ENCODE results near the gene TMEM255B.
"Not testable (repeated sequence)": the region's sequence is repeated elsewhere in the genome, so short reads cannot be mapped to it uniquely, and the experiment has no call there.

The TMEM255B gene

DNA sequence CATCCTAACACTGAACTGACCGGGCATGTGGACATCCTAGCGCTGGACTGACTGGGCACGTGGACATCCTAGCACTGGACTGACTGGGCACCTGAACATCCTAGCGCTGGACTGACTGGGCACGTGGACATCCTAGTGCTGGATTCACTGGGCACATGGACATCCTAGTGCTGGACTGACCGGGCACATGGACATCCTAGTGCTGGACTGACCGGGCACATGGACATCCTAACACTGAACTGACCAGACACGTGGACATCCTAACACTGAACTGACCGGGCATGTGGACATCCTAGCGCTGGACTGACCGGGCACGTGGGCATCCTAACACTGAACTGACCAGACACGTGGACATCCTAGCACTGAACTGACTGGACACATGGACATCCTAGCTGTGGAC lies 30.9 kb downstream of the TMEM255B start:
- DNase-seq: not testable (repeated sequence)

DNA sequence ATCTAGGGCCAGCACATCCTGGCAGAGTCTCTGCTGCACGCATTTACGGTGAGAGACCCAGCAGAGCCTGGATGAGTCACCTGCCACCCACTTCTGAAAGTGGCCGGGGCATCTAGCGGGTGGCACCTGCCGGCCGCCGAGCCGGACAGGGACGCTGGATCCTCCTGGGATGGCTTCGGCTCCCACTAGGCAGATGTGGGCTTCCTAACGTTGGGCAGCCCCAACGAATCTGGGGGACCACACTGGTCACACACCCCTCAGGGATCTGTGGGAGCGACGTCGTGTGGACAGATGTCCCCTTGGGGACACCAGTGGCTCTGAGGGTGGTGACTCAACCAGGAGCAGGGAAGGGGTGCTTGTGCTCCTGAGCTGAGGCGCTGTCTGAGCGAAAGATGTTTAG lies 32.2 kb downstream of the TMEM255B start:
- DNase-seq: no peak

DNA sequence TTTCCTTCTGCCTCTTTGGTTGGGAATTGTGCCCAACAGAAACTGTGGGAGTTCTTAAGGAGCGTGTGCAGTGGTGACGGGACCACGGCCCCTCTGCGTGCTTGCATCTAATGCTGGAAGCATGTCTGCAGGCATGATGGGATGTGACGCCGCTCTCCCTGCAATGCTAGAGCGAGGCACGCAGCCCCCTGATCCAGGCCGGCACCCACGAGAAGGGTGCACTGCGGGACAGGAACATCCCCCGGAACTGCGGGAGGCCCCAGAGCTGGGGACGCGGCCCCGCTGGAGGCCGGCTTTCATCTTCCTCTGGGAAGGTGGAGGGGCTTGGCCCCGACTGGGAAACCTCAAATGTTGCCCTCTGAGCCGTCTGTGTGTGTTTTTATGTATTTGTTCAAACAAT lies 32.7 kb downstream of the TMEM255B start:
- no peak for DNase-seq

DNA sequence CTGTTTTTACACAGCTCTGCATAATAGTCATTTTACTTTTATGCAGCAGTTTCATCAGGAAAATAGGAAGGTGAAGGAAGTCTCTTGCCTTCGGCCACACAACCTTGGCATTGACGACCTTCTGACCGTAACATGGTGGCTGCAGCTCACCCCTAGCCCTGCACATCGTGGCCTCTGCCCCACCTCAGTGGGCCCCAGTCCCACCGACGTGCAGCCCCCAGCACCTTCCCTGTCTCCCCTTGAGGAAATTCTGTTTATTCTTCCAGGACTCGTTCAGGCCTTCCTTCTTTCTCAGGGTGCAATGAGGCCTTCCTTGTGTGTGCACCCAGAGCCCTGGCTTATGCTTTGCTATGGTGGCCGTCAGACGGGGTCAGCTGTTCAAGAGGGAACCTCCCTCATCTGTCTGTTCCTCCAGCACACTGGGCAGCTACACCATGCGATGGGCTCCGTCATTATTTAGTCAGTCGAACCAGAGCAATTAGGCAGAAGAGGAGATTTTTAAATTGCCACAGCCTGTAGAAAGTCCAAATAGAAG lies 33.3 kb downstream of the TMEM255B start:
- no peak for DNase-seq

DNA sequence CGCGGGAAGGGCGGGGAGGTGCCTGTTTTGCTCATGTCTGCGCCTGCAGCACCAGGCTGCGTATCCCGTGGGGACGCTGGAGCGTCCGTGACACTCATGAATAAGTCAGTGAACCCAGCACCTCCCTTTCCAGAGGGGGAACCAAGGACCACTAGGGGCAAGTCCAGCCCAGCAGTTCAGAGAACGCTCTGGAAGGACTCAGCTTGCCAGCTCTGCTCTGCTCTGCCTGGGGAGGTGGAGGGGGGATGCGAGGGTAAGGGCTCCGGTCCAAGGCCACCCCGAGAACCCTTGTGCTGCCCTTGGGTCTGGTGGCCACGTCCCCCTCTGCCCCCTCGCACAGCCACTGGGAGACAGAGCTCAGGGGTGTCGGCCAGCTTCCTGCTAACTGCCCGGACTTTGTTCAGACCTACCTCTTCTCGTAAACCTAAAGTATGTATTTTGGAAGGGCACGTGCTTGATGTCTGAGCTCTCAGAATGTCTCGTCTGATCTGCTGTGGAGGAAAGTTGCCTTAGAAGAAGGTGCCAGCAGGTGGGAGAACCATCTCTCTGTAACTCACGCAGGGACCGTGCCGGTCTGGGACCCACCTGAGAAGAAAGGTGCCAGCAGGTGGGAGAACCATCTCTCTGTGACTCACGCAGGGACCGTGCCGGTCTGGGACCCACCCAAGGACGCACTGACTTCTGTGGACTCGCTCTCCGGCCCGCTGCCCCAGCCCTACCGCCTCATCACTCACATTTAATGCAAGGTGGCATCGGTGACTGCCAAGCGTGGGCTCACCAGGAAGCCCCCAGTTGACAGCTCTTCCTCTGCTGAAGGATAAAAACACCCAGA lies 34.1 kb downstream of the TMEM255B start:
- DNase-seq: no peak

DNA sequence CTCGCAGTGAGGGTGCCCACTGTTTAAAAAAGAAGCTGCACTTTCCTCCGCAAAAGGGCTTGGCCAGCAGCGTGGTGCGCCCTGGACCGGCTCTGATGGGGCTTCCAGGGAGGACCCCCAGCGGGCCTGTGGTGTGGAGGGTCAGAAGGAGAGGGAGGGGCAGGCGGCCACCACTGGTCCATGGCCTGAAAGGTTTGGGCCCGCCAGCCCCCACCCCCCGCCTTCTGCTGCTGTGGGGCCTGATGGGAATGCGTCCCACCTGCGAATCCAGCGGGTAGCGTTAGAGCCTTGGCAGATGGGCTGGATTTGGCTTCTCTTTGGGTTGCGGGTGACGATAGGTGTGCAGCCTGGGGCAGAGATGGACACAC lies 34.7 kb downstream of the TMEM255B start:
- DNase-seq: no peak

DNA sequence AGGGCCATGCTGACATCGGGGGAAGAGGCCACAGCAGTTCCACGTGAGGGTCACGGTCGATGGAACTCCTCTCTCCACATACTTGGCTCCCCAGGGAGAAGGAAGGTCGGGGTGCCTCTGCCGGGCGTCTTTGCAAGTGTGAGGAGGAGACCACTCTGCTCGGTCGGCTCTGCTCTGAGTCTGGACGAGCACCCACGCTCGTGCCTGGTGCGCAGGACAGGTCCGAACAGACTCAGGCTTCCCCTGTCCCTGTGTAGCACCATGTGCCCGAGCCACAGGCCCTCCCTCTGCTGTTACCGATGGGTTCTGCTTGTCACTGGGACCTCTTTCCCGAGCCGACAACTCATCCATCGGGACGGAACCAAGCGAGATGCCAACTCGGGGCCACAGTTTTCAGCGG lies 35.1 kb downstream of the TMEM255B start:
- DNase-seq: no peak

DNA sequence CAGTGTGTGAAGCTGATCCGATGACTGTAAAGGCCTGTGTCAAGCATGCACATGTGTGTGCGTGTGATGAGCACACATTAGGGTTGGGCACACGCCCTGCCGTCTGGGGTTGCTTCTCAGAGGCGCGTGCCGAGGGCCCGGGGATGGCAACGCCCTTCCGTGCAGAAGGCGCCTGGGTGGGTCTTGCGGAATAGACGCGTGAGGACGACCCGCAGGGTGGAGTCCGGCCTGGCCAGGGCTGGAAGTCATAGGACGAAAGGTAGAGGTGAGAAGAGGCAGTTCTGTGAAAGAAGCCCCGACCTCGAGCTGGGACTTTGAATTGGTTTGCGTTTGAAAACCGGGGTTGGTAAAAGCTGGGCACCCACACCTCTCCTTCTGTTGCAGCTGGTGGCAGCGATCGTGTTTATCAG lies 35.7 kb downstream of the TMEM255B start:
- DNase-seq: no peak

DNA sequence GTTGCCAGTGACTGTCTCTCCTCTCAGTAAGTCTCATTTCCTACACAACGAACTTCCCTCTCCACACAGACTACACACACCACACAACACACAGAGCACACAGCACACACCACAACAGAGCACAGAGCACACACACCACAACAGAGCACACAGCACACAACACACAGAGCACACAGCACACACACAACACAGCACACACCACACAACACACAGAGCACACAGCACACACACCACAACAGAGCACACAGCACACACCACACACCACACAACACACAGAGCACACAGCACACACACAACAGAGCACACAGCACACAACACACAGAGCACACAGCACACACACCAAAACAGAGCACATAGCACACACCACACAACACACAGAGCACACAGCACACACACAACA lies 36.3 kb downstream of the TMEM255B start:
- not testable (repeated sequence) for DNase-seq

DNA sequence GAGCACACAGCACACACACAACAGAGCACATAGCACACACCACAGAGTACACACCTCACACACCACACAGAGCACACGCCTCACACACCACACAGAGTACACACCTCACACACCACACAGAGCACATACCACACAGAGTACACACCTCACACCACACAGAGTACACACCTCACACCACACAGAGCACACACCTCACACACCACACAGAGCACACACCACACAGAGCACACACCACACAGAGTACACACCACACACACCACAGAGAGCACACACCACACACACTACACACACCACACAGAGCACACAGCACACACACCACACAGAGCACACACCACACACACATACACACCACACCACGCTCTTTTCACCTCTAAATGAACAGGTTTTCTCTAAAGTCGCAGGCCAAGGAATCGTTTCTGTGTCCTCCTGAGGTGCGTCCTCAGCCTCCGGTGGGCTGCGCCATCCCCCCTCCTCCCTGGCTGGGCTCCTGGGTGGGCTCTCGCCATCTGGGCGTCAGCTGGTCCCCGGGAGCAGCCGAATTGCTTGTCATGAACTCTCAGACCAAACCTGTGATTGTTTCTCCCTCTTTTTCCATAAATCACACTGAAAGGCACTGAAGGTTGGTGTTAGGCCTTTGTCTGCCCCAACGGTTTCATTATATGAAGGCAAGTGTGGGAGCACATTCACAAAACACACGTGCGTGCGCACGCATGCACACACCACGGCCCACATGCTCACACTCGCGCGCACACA lies 37.4 kb downstream of the TMEM255B start:
- DNase-seq: no peak

DNA sequence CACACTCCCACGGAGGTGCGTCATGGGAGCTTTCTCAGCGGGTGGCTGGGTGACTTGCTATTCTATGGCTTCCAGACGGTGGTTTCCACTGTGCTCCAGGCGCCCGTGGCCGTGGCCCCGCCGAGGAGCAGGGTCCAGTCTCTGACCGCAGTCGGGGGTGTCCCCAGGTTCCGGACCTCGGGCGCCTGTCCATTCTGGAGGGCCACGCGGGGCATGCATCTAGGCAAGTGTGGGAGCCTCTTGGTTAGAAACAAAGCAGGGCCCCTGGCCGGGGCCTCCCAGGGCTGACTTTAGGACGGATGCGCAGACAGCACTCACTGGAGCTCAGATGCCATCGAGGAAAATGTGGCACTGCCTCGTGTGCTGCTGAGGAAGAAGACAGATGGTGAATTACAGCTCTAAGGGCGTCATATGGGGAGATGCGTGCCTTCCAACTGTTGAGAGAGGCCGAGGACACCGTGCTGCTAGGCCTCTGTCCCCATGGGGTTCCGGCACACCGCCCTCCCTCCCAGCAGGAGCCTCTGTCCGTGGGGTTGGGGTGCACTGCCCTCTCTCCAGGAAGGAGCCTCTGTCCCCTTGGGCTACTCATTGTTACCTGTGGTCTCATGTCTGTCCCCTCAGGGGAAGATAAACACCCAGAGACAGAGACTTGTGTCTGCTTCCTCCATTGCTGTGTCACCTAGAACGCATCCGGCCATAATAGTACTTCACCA lies 38.1 kb downstream of the TMEM255B start:
- no peak for DNase-seq

DNA sequence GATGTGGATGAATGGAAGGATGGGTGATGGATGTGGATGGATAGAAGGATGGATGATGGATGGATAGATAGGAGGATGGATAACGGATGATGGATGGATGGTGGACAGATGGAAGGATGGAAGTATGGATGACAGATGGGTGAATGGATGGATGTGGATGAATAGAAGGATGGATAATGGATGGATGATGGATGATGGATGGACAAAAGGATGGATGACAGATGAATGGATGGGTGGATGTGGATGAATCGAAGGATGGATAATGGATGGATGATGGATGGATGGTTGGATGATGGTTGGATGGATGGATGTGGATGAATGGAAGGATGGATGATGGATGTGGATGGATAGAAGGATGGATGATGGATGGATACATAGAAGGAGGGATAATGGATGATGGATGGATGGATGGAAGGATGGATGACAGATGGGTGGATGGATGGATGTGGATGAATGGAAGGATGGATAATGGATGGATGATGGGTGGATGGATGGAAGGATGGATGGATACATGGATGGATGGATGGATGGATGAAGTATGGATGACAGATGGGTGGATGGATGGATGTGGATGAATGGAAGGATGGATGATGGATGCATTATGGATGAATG lies 39.3 kb downstream of the TMEM255B start:
- no peak for DNase-seq

DNA sequence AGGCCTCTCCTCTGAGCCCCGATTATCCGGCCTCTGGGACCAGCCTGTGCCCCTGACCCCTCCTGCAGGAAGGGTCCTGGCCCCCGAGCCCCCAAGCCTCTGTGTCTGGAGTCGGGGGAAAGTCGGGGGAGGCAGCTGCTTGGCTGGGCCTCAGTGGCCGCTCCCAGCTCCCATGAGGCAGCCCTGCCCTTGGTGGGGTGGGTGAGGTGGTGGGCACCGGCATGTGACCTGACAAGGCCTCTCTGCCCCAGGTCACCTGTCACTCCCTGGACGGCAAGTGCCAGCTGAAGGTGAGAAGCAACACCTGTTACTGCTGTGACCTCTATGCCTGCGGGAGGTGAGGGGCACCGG lies 41.5 kb downstream of the TMEM255B start:
- DNase-seq: no peak

DNA sequence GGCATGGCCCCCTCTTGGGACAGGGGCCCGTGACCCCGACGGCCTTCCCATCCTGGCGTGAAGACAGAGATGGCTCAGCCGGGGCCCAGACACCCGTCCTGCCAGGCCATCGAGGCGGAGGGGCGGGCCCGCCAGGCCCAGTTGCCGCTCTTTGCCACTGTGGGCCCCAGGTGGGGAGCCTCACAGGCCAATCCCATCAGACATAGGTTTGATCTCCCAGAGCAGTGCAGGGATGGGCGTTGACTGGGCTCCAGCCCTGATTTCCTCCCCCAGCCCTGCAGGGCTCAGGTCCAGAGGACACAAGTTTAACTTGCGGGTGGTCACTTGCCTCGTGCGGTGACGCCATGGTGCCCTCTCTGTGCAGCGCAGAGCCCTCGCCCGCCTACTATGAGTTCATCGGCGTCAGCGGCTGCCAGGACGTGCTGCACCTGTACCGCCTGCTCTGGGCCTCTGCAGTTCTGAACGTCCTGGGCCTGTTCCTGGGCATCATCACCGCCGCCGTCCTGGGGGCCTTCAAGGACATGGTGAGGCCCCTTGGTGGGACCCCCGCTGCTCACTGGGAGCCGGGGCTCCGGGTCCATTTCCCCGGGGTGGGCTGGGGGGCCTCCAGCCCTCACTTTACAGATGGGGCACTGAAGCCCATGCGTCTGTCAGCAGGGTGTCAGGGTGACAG lies 42.4 kb downstream of the TMEM255B start:
- no peak for DNase-seq

DNA sequence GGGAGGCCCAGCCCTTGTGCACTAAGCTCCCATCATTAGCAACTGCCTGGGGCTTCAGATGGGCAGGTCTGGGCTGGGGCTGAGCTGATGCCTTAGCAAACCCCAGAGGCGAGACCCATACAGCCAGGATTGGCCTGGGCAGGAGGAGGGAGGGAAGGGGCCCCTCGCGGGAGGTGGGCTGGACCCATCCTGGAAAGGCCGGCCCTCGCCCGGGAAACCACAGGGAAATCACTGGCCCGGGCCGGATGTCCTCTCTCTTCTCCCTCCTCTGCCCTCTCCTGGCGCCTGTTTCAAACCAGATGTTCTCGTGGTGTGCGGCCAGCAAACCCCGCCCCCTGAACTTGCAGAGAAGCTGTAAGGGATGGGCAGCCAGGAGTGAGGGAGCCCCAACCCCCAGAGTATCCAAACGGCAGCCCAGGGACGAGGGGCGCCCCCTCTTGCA lies 43.1 kb downstream of the TMEM255B start:
- no peak for DNase-seq

DNA sequence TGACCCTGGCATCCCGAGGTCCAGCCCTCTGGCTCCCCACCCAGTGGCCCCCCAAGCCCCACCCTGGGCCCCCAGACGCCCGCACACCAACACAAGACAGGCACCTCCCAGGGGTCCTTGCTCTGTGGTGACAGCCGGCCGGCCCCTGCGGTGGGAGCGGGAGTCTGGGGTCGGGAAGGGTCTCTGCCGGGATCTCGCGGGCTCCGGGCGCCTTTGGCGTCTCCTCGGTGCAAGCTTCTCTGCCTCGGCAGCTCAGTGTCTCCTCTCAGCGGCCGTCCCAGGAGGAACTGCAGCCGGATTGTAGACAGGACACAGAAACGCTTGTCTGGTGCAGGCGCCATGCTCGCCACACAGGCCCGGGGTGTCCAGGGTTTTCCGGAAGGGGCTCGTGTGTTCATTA lies 43.7 kb downstream of the TMEM255B start:
- no peak for DNase-seq

DNA sequence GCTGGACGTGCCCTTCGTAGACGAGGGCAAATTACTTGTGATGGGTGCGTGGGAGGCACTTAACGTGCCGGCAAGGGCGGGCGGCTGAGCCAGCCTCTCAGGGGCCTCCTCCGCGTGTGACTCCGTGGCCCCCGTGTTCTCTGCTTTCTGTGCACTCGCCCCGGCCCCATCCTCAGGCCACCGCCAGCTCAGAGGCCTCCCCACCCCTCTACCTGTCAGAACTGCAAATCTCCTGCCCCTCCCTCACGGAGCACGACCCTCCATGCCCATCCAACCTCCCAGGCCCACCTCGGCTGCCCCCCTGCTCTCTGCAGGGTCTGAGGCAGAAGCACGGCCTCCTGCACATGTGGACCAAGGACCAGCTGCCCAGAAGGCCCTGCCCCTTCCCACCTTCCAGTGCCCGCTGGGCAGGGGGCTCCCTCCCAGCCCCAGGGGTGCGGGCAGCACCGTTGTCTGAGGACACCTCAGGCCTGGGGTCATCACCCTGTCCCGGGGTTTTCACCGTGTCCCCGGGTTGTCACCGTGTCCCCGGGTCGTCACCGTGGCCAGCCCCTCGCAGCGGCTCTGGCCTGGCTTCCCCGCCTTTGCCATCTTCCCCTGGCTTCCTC lies 44.5 kb downstream of the TMEM255B start:
- no peak for DNase-seq

DNA sequence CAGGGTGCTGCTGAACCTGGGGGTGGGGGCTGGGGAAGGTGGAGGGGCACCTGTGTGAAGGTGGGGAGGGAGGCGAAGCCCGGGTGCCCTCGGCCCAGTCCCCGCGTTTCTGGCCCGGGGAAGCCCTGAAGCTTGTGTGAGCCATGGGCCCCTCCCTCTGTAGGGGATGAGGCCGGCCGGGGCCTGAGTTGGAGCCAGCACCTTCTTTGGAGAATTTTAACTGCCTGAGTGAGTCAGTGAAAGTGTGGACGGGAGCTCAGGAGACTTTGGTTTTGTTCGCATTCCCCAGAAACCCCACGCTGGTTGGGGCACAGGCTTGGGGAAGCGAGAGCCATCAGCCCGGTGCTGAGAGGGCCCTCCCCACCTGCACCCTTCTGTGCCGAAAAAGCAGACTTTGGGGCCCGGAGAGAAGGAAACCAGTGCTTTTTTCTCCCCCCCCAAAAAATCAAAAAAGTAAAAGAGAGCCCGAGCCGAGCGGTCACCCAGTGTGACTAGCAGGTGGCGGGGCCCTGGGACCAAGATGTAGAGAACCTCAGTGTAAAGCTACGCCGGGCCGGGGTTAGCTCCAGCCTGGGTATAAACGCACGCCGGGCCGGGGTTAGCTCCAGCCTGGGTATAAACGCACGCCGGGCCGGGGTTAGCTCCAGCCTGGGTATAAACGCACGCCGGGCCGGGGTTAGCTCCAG lies 45.1 kb downstream of the TMEM255B start:
- DNase-seq: no peak

DNA sequence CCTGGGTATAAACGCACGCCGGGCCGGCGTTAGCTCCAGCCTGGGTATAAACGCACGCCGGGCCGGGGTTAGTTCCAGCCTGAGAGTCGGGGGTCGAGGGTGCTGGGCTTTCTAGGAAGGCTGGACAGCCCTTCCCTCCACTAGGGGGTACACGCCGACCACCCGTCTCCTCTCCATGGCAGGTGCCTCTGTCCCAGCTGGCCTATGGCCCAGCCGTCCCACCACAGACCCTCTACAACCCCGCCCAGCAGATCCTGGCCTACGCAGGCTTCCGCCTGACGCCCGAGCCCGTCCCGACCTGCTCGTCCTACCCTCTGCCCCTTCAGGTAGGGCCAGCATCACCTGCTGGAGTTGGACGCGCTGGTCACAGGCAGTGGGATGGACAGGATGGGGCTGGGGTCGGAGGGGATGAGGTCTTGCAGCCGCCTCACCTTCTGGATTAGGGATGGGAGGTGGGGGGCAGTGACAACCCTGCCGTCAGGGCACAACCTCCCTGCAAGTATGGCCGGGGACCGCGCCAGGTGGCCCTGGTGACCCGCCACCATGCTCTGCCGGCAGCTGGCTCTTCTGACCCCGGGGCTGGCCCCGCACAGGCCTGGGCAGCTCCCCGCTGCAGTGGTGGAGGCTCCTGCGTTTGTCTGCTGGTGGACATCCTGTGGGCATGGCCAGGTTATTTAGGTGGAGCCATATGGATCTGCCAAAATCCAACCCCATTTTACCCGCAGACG lies 45.8 kb downstream of the TMEM255B start:
- no peak for DNase-seq

DNA sequence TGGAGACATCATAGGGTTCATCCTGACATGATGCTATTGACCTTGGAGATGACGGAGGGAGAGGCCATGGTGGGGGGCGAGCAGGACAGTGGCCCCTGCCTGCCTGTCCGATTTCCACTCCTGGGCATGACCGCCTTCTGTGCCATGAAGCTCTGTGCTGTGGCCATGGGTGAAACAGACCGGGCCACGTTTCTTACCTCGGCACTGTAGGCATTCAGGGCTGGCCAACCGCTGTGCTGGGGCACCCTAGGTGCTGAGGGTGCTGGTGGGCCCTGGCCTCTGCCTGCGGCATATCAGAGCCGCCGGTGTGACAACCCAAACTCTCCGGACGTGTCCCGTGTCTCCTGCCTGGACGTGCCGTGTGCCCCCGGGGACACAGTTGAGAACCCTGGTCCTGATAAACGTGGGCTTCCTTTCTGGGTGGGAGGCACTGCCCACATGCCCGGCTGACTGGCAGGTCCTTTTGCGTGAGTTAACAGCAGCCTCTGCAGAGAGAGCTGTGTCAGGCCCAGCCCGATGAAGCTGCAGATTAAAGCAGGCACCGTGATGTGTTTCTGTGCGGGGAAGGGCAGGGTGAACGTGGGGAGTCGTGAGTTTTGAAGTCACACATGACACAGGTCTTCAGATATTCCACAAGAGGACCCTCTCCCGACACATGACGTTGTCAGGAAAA lies 46.5 kb downstream of the TMEM255B start:
- DNase-seq: no peak
